ENCODE measurements around the gene POLA1. TPM values are rescaled to one million over a fixed set of nuclear protein-coding genes. Genes with fewer than 3 reads are reported as not detected.

Gene POLA1
- total RNA-seq, 1 donor from 2014 or later, result 24.6 TPM

GRCh38 chrX:24993879-24994278 lies 300.2 kb downstream of the POLA1 start:
- no peak overlapping the region for H3K4me3 ChIP-seq (ENCODE audit: low read depth, low read length)
- TF ChIP-seq CTCF (conservative IDR thresholded peaks at IDR 0.05; ENCODE audit: low read depth, low read length), result no peak
- DNase-seq (ENCODE audit: low read depth), result no peak

DNA sequence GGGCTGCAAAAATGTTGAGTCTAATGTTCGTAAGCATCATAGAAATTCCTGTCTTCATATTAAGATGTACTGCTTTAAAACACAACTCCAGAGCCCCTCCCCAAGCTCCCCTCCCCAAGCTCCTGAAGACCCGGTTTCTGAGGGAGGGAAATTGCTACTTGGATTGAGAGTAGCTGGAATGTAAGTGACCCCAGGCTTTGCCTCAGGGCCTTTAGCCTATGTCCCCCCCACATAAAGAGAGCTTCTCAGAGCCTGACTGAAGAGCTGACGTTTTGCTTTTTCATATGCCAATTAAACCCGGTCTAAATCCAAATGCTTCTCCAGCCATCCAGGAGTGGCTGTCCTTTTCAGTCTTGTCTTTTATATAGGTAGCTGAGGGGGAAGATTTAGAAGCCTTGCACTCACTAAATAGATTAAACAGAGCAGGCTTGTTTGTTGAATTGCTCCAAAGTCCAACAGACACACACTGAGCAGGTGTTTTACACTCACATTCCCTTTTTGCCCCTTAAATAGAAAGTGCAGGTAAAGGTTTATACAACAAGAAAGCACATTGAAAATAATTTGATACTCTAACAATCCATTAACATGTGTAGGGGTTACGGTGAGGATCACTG lies 302.5 kb downstream of the POLA1 start:
- no peak overlapping the region for H3K4me3 ChIP-seq (ENCODE audit: low read depth, low read length)
- DNase-seq (ENCODE audit: low read depth), result no peak
- TF ChIP-seq CTCF (conservative IDR thresholded peaks at IDR 0.05; ENCODE audit: low read depth, low read length), result no peak

DNA sequence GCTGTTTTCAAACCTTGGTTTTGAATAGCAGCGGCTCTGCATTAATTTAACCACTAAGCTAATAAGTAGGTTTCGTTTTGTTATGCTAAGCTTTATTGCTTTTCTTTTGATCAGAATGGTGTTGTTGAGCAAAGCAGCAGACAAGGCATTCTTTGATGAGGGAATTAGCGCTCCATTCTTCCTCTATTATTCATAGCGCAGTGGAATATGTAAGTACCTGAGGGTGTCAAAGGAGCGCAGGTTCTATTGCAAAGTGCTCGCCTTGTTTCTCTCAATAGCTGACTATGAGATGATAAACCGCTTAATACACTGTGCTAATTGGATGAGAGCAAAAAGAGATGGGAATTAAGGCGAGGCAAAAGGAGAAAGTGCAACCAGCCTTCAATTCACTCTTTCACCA lies 305.8 kb downstream of the POLA1 start:
- H3K4me3 ChIP-seq (ENCODE audit: low read depth, low read length), result no peak overlapping the region
- no peak for TF ChIP-seq CTCF (conservative IDR thresholded peaks at IDR 0.05; ENCODE audit: low read depth, low read length)
- no peak for DNase-seq (ENCODE audit: low read depth)

DNA sequence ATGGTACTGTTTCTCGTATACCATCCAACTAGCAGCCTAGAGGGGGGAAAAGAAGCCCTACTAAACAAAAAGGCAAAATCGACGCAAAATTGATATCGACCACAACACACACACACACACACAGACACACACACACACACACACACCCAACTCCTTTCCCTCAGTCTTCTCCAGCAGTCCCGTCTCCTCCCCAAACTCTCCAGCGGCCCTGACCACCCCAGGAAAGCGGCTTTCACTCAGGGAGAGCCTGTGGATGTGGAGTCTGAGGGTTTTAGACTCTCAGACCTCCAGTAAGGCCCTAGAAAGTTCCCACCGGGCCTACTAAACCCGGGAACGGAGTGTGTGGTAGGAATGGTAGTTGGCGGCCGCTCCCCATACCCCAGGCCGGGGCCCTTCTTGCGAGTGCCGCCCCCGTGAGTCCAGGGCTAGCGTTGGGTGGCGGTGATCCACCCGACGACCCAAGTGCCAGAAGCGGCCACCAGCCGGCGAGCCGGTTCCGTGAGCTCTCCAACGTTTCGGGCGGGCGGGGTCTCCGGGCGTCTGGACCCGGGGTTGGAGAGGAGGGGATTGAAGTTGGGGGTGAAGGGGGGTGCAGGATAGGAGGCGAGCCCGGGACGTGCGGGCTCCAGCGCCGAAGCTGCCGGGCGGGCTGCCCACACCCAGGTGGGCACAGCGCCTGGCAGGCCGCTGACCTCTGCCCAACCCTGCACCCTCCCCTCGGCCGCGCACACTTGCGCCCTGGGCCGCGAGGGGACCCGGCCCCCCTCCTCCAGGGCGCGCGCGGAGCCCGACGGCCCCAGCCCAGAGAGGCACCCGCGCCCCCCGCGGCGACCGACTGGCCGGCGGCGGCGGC lies 308.3 kb downstream of the POLA1 start:
- no peak for DNase-seq (ENCODE audit: low read depth)
- no peak for TF ChIP-seq CTCF (conservative IDR thresholded peaks at IDR 0.05; ENCODE audit: low read depth, low read length)
- no peak overlapping the region for H3K4me3 ChIP-seq (ENCODE audit: low read depth, low read length)

GRCh38 chrX:25002661-25003020 lies 308.9 kb downstream of the POLA1 start:
- no peak for TF ChIP-seq CTCF (conservative IDR thresholded peaks at IDR 0.05; ENCODE audit: low read depth, low read length)
- no peak for DNase-seq (ENCODE audit: low read depth)
- H3K4me3 ChIP-seq (ENCODE audit: low read depth, low read length), result peak overlapping the region; percentile 21

GRCh38 chrX:25003066-25003849 lies 309.5 kb downstream of the POLA1 start:
- no peak overlapping the region for H3K4me3 ChIP-seq (ENCODE audit: low read depth, low read length)
- DNase-seq (ENCODE audit: low read depth), result no peak
- no peak for TF ChIP-seq CTCF (conservative IDR thresholded peaks at IDR 0.05; ENCODE audit: low read depth, low read length)

Measured in epithelial cell of proximal tubule (primary cell).